Prostate gland (tissue), 2 donors: Measurements from ENCODE around the gene MTPN. TPM values are rescaled to one million over a fixed set of nuclear protein-coding genes. Genes with fewer than 3 reads are reported as not detected.

Experiments used
- DNase-seq: peaks from one replicate; pipeline ENCODE4 v3.0.0-alpha.2; 2019; ENCODE audit warnings: low spot score
- H3K27ac ChIP-seq, 2 donors: fragments of 200-600 bp; sonication (generic); 2 replicates each; pipeline ENCODE4 v1.5.1; 2017 to 2019
- H3K27me3 ChIP-seq: fragments of 200-600 bp; sonication (generic); replicated peaks from 2 replicates; pipeline ENCODE4 v1.5.1; 2019; ENCODE audit not compliant: insufficient read depth
- H3K36me3 ChIP-seq, 2 donors: fragments of 200-600 bp; sonication (generic); 1 replicate in 1 of 2; 2 replicates in 1 of 2; pipeline versions ENCODE4 v1.5.1 to v1.8.1; 2017 to 2019
- H3K4me1 ChIP-seq: fragments of 200-600 bp; sonication (generic); replicated peaks from 2 replicates; pipeline ENCODE4 v1.5.1; 2019
- H3K4me3 ChIP-seq, 2 donors: fragments of 200-600 bp; sonication (generic); 2 replicates each; pipeline ENCODE4 v1.5.1; 2017 to 2019
- H3K9me3 ChIP-seq: fragments of 200-600 bp; sonication (generic); 2 replicates; pipeline ENCODE4 v1.5.1; 2017
- POLR2A ChIP-seq: fragments of 450-650 bp; IDR thresholded peaks from one replicate; pipeline ENCODE4 v1.6.1; 2016; ENCODE audit warnings: antibody characterized with exemption, mild to moderate bottlenecking
- POLR2AphosphoS5 ChIP-seq: sonication (generic); formaldehyde crosslinking; IDR thresholded peaks from one replicate; pipeline ENCODE4 v1.6.1; 2017; ENCODE audit warnings: antibody characterized with exemption
- WGBS: methylation state at CpG from one replicate; pipeline ENCODE4 v1.1.5; 2018; 5-methylcytosine and 5-hydroxymethylcytosine counted together
- intact Hi-C: fragments of 100-400 bp; cut with DNase I; formaldehyde crosslinking; loops from one replicate; pipeline ENCODE4 v1.14.2; 2022
- total RNA-seq, 2 donors: library from RNA; depleted of rRNA; stranded (reverse); fragments of >200 nt; gene quantifications; one replicate each; pipeline ENCODE4 v1.1.0, GENCODE V29; 2016
- TF ChIP-seq, protein P1 (sequence below), 4 experiments: fragments of 200-600 bp in 2 of 4; fragments of 450-650 bp in 2 of 4; sonication (generic) in 2 of 4; IDR thresholded peaks; 1 replicate in 3 of 4; 2 replicates in 1 of 4; pipeline ENCODE4 v1.5.1; 2016 to 2019; ENCODE audit warnings: antibody characterized with exemption in 4 of 4, mild to moderate bottlenecking in 2 of 4, moderate library complexity in 2 of 4

MTPN gene
- total RNA-seq, 2 donors from 2014 or later: 85.6 to 137 TPM

DNA sequence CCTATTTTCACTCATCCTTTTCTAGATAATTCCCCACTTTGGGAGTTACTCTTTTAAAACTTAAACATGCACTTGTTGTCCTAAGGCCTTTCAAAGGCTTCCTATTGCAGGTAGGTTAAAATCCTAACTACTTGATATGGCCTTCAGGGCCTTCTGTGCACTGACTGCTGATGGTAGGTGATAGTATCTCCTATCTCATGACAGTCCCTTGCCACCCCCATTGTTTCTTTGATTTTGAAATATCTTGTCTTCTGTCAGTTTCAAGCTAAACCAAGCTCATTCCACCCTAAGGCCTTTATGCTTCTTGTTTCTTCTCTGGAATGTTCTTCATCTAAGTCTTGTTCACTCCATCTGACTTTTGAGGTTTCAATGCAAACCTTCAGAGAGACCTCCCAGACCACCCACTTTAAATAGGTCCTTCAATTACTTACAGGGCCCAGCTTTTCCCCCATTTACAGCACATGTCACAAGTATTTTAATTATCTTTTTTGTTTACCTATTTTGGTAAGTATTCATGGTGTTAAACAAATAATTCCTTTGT, 2.4 kb upstream of the MTPN start:
- TF ChIP-seq, protein P1, sequence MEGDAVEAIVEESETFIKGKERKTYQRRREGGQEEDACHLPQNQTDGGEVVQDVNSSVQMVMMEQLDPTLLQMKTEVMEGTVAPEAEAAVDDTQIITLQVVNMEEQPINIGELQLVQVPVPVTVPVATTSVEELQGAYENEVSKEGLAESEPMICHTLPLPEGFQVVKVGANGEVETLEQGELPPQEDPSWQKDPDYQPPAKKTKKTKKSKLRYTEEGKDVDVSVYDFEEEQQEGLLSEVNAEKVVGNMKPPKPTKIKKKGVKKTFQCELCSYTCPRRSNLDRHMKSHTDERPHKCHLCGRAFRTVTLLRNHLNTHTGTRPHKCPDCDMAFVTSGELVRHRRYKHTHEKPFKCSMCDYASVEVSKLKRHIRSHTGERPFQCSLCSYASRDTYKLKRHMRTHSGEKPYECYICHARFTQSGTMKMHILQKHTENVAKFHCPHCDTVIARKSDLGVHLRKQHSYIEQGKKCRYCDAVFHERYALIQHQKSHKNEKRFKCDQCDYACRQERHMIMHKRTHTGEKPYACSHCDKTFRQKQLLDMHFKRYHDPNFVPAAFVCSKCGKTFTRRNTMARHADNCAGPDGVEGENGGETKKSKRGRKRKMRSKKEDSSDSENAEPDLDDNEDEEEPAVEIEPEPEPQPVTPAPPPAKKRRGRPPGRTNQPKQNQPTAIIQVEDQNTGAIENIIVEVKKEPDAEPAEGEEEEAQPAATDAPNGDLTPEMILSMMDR (IDR thresholded peaks at IDR 0.05): no peak
- TF ChIP-seq POLR2AphosphoS5: no peak
- H3K9me3 ChIP-seq: no peaks in the 10 kb centered on the region
- H3K27me3 ChIP-seq: no peaks in the 10 kb centered on the region
- H3K4me1 ChIP-seq: peaks cover 5% of the 10 kb centered on the region
- H3K36me3 ChIP-seq: no peaks in the 10 kb centered on the region
- intact Hi-C loops: loop anchor here (5.0 kb wide), 1 partner anchor 317 kb away; the partner anchor contains the start of gene STMP1
- H3K27ac ChIP-seq: no peak overlapping the region
- H3K4me3 ChIP-seq: no peak overlapping the region
- DNase-seq: no peak

DNA sequence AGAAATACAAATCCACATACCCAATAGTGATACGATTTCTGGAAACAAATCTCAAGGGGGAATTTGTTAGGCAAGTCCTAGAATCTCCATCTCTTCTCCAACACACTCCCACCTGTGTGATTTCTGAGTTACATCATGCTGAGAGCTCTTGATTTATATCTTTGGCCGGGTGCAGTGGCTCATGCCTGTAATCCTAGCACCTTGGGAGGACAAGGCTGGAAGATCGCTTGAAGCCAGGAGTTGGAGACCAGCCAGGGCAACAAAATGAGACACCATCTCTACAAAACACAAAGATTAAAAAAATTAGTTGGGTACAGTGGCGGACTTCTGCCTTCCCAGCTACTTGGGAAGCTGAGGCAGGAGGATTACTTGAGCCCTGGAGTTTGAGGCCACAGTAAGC, 1.5 kb upstream of the MTPN start:
- intact Hi-C loops: loop anchor here (5.0 kb wide), 1 partner anchor 316 kb away; the partner anchor contains the start of gene STMP1
- Histone ChIP-seq H3K4me3 (no peak overlapping the region), H3K27ac (no peak overlapping the region), H3K36me3 (no peaks in the 10 kb centered on the region), H3K9me3 (no peaks in the 10 kb centered on the region), H3K27me3 (no peaks in the 10 kb centered on the region), H3K4me1 (peaks cover 5% of the 10 kb centered on the region)
- WGBS: 86% methylated on average over 4 of the region's 4 CpGs
- DNase-seq: no peak
- TF ChIP-seq POLR2A: no peak
- no peak for TF ChIP-seq POLR2AphosphoS5
- TF ChIP-seq, protein P1 (IDR thresholded peaks at IDR 0.05): no peak

DNA sequence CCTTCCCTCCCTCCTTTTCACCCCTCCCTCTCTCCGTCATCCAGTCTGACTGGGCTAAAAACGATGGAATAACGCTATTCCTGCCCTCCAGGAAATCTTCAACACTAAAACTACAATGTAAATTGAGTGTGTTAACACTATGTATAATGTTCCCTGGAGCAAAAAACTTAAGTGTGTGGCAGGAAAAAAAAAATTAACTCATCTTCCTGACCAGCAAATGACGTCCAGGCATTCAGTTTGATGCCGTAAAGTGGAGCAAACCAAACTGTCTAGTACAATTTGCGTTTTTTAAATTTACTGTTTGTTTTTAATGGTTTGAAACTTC, 545 bp upstream of the MTPN start:
- intact Hi-C loops: loop anchor here (5.0 kb wide), 1 partner anchor 315 kb away; the partner anchor contains the start of gene STMP1

DNA sequence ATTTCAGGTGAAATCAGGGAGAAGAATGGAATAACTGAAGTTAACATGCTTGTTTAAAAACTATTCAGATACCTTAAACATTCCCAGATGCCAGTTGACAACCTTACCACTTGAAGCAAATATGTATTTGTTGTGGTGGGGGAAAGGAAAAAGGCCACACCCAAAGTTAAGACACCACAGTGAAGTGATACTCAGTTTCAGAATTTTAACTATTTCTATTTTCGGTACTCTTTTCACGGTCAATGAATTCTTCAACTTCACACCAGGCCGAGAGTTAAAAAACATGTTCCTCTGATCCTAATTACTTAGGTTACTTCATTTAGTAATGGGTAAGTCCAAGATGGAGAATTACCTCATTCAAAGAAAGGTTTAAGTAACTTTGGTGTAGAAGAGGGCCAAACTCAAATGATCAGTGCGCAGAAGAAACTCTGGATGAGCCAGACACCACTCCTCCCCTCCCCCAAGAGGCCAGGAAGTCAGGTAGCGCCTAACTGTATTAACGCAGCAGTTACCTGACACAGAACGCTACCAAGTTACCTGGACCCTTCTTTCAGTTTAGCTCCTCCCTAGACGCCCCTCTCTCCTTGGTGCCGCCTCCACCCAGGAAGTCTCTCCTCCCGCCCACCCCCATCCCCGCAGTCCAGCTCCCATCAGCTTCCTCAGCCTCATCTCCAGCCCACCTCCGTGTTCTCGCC, 700 bp downstream of the MTPN start:
- H3K4me3 ChIP-seq: peak overlapping the region; percentile 88 to 91
- DNase-seq: no peak
- no peaks in the 10 kb centered on the region for H3K9me3 ChIP-seq
- H3K4me1 ChIP-seq: peaks cover 5% of the 10 kb centered on the region
- H3K27ac ChIP-seq: peak overlapping the region; percentile 76 to 81
- no peaks in the 10 kb centered on the region for H3K36me3 ChIP-seq
- no peaks in the 10 kb centered on the region for H3K27me3 ChIP-seq
- WGBS: 5% methylated on average over 13 of the region's 13 CpGs
- no peak for TF ChIP-seq POLR2AphosphoS5
- TF ChIP-seq POLR2A: no peak
- TF ChIP-seq, protein P1 (IDR thresholded peaks at IDR 0.05): no peak
- intact Hi-C loops: loop anchor here (5.0 kb wide), 1 partner anchor 314 kb away; the partner anchor contains the start of gene STMP1

More for the DNA sequence above, 545 bp upstream of the MTPN start:
- TF ChIP-seq POLR2A (no peak), POLR2AphosphoS5 (no peak)
- TF ChIP-seq, protein P1 (IDR thresholded peaks at IDR 0.05): no peak
- no peak for DNase-seq
- Histone ChIP-seq H3K4me3 (peak overlapping the region; percentile 88 to 91), H3K27ac (peak overlapping the region; percentile 76 to 81), H3K9me3 (no peaks in the 10 kb centered on the region), H3K36me3 (no peaks in the 10 kb centered on the region), H3K27me3 (no peaks in the 10 kb centered on the region), H3K4me1 (peaks cover 5% of the 10 kb centered on the region)
- WGBS: 39% methylated on average over 6 of the region's 6 CpGs

DNA sequence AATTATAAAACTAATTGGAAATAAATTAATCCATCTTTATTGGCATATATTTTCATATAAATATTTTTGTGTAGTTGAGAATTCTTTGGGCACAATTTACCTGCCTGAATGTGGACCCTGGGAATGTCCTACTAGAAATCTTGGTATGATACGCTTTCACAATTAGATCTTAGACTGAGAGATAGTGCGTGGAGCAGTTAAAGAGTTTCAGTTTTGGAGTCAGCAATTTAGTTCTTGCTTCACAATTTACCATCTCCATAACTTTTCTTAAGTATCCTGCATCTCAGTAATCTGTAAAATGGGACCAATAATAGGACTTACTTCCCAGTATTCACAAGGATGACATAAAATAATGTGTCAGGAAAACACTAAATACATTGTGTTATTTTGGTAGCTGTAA, 2.0 kb downstream of the MTPN start:
- TF ChIP-seq POLR2AphosphoS5: no peak
- TF ChIP-seq, protein P1 (IDR thresholded peaks at IDR 0.05): no peak
- no peak for TF ChIP-seq POLR2A
- H3K27ac ChIP-seq: no peak overlapping the region
- H3K4me1 ChIP-seq: peaks cover 5% of the 10 kb centered on the region
- DNase-seq: no peak
- intact Hi-C loops: loop anchor here (5.0 kb wide), 1 partner anchor 313 kb away; the partner anchor contains the start of gene STMP1
- no peaks in the 10 kb centered on the region for H3K27me3 ChIP-seq
- H3K36me3 ChIP-seq: no peaks in the 10 kb centered on the region
- H3K4me3 ChIP-seq: no peak overlapping the region
- WGBS: 87% methylated on average over 2 of the region's 2 CpGs
- H3K9me3 ChIP-seq: no peaks in the 10 kb centered on the region
